ENCODE measurements around the gene MFN2. TPM values are rescaled to one million over a fixed set of nuclear protein-coding genes. Genes with fewer than 3 reads are reported as not detected.
"Not testable (repeated sequence)": the region's sequence is repeated elsewhere in the genome, so short reads cannot be mapped to it uniquely, and the experiment has no call there.

MFN2 gene
- total RNA-seq, 3 donors from 2014 or later, result 103 to 131 (median 110) TPM

- no peak for TF ChIP-seq CTCF (IDR thresholded peaks at IDR 0.05)
Measured at GRCh38 chr1:12037486-12038355, 57.5 kb downstream of the MFN2 start.

GRCh38 chr1:12038356-12039163 lies 58.3 kb downstream of the MFN2 start:
- Histone ChIP-seq H3K4me3 (no peak overlapping the region), H3K9me3 (no peaks in the 10 kb centered on the region), H3K4me1 (ENCODE audit: low read depth) (no peaks in the 10 kb centered on the region), H3K36me3 (ENCODE audit: low read depth) (no peaks in the 10 kb centered on the region)
- no peak for ATAC-seq
- TF ChIP-seq CTCF (IDR thresholded peaks at IDR 0.05), result no peak
- intact Hi-C loops (cut with DNase I, micrococcal nuclease), result no loop called here
- DNase-seq, result no peak

More at GRCh38 chr1:12037486-12038355, 57.5 kb downstream of the MFN2 start:
- Histone ChIP-seq H3K9me3 (no peaks in the 10 kb centered on the region), H3K4me3 (no peak overlapping the region), H3K4me1 (ENCODE audit: low read depth) (no peaks in the 10 kb centered on the region), H3K36me3 (ENCODE audit: low read depth) (no peaks in the 10 kb centered on the region)
- peak in 1 of 3 donors; percentile 29 for DNase-seq
- ATAC-seq, result no peak
- intact Hi-C loops (cut with DNase I, micrococcal nuclease), result no loop called here

GRCh38 chr1:12039164-12039525 lies 58.9 kb downstream of the MFN2 start:
- no peaks in the 10 kb centered on the region for H3K36me3 ChIP-seq (ENCODE audit: low read depth)
- H3K4me3 ChIP-seq, result no peak overlapping the region
- ATAC-seq, result no peak
- H3K4me1 ChIP-seq (ENCODE audit: low read depth), result no peaks in the 10 kb centered on the region
- DNase-seq, result no peak
- intact Hi-C loops (cut with DNase I, micrococcal nuclease), result no loop called here
- TF ChIP-seq CTCF (IDR thresholded peaks at IDR 0.05), result no peak
- H3K9me3 ChIP-seq, result no peaks in the 10 kb centered on the region

- DNase-seq; H3K4me3 ChIP-seq; H3K9me3 ChIP-seq; H3K36me3 ChIP-seq (ENCODE audit: low read depth); H3K4me1 ChIP-seq (ENCODE audit: low read depth); intact Hi-C loops (cut with DNase I, micrococcal nuclease): not testable (repeated sequence)
- ATAC-seq, result peak; percentile 25
Measured at GRCh38 chr1:12039824-12040456, 59.7 kb downstream of the MFN2 start.

- no peaks in the 10 kb centered on the region for H3K4me1 ChIP-seq (ENCODE audit: low read depth)
- no peak overlapping the region for H3K4me3 ChIP-seq
- DNase-seq (no peak), ATAC-seq (peak; percentile 59)
- H3K36me3 ChIP-seq (ENCODE audit: low read depth), result no peaks in the 10 kb centered on the region
- intact Hi-C loops (cut with DNase I, micrococcal nuclease), result no loop called here
- H3K9me3 ChIP-seq, result no peaks in the 10 kb centered on the region
- no peak for TF ChIP-seq CTCF (IDR thresholded peaks at IDR 0.05)
Measured at GRCh38 chr1:12040457-12041051, 60.3 kb downstream of the MFN2 start.

- H3K9me3 ChIP-seq; H3K4me1 ChIP-seq (ENCODE audit: low read depth); DNase-seq; ATAC-seq; intact Hi-C loops (cut with DNase I, micrococcal nuclease); H3K36me3 ChIP-seq (ENCODE audit: low read depth); H3K4me3 ChIP-seq: not testable (repeated sequence)
Measured at GRCh38 chr1:12044187-12044877, 64.1 kb downstream of the MFN2 start.
